Right ventricle myocardium inferior (tissue), 1 donor: ENCODE data around the gene TRIM42. TPM values are rescaled to one million over a fixed set of nuclear protein-coding genes. Genes with fewer than 3 reads are reported as not detected.

ENCODE experiments used
- ATAC-seq: fragments of 200-7000 bp; cut with Tn5 transposase; one replicate; pipeline ENCODE4 v1.9.1; 2020; ENCODE audit warnings: mild to moderate bottlenecking, moderate library complexity
- DNase-seq: peaks from one replicate; pipeline ENCODE4 v3.0.0; 2021; ENCODE audit errors: missing footprints
- intact Hi-C: fragments of 100-400 bp; cut with DNase I; formaldehyde crosslinking; loops from one replicate; pipeline ENCODE4 v1.11.0; 2022
- long read RNA-seq: library from polyadenylated mRNA; unstranded; transcript quantifications from one replicate; pipeline ENCODE4 v2.0.0, GENCODE V29; 2021
- total RNA-seq: library from RNA; stranded (reverse); fragmentation: NEBNext Ultra II Directional; extraction: Animal tissue kit (Norgen Biotek cat#: 25700); gene quantifications from one replicate; pipeline ENCODE4 v1.2.1, GENCODE V29; 2021
- donor health status: DM: no; HTN: yes; CAD: no; lungs with severe emphysema.

TRIM42 gene
- not detected for total RNA-seq
- long read RNA-seq = 0 reads

GRCh38 chr3:140677764-140678163 is at the start of gene TRIM42:
TRIM42 (plus strand) TSS chr3:140678064; CDS start chr3:140678230, 166 bp downstream.
- no peak for ATAC-seq
- DNase-seq = no peak
- intact Hi-C loops = no loop called here

GRCh38 chr3:140628606-140629005 is 49.3 kb upstream of the TRIM42 start:
- intact Hi-C loops = no loop called here
- no peak for DNase-seq
- ATAC-seq = no peak

GRCh38 chr3:140629357-140630137 is 48.3 kb upstream of the TRIM42 start:
- DNase-seq = no peak
- no peak for ATAC-seq
- intact Hi-C loops = no loop called here

- DNase-seq = no peak
- intact Hi-C loops = no loop called here
- no peak for ATAC-seq
Measured at GRCh38 chr3:140630366-140630765, 47.5 kb upstream of the TRIM42 start.

- no peak for DNase-seq
- intact Hi-C loops = no loop called here
- ATAC-seq = no peak
Measured at GRCh38 chr3:140630866-140631265, 47.0 kb upstream of the TRIM42 start.

GRCh38 chr3:140635276-140635675 is 42.6 kb upstream of the TRIM42 start:
- no peak for ATAC-seq
- intact Hi-C loops = no loop called here
- no peak for DNase-seq

GRCh38 chr3:140636406-140637138 is 41.3 kb upstream of the TRIM42 start:
- intact Hi-C loops = no loop called here
- peak; percentile 56 for DNase-seq
- peak; percentile 83 for ATAC-seq

- DNase-seq (peak; percentile 44), ATAC-seq (no peak)
- intact Hi-C loops = no loop called here
Measured at GRCh38 chr3:140651287-140651686, 26.6 kb upstream of the TRIM42 start.

- no peak for ATAC-seq
- intact Hi-C loops = no loop called here
- no peak for DNase-seq
Measured at GRCh38 chr3:140655678-140656077, 22.2 kb upstream of the TRIM42 start.

- ATAC-seq (no peak), DNase-seq (no peak)
- intact Hi-C loops = no loop called here
Measured at GRCh38 chr3:140664111-140664510, 13.8 kb upstream of the TRIM42 start.

GRCh38 chr3:140682586-140682985 is 4.7 kb downstream of the TRIM42 start:
- DNase-seq = no peak
- ATAC-seq = no peak
- intact Hi-C loops = no loop called here

GRCh38 chr3:140686128-140686527 is 8.3 kb downstream of the TRIM42 start:
- DNase-seq (no peak), ATAC-seq (no peak)
- intact Hi-C loops = no loop called here

- intact Hi-C loops = no loop called here
- no peak for ATAC-seq
- no peak for DNase-seq
Measured at GRCh38 chr3:140686948-140687347, 9.1 kb downstream of the TRIM42 start.

GRCh38 chr3:140695361-140696061 is 17.6 kb downstream of the TRIM42 start:
- ATAC-seq (no peak), DNase-seq (no peak)
- intact Hi-C loops = no loop called here

- intact Hi-C loops = no loop called here
- ATAC-seq = no peak
- DNase-seq = no peak
Measured at GRCh38 chr3:140699516-140700231, 21.8 kb downstream of the TRIM42 start.

- ATAC-seq (no peak), DNase-seq (no peak)
- intact Hi-C loops = no loop called here
Measured at GRCh38 chr3:140702281-140702680, 24.4 kb downstream of the TRIM42 start.

GRCh38 chr3:140703496-140703895 is 25.6 kb downstream of the TRIM42 start:
- DNase-seq = no peak
- no peak for ATAC-seq
- intact Hi-C loops = no loop called here

GRCh38 chr3:140704733-140705132 is 26.9 kb downstream of the TRIM42 start:
- intact Hi-C loops = no loop called here
- DNase-seq = no peak
- ATAC-seq = no peak

- intact Hi-C loops = no loop called here
- ATAC-seq (no peak), DNase-seq (no peak)
Measured at GRCh38 chr3:140705954-140706353, 28.1 kb downstream of the TRIM42 start.
